ENCODE measurements around the gene RNF126.

- TF ChIP-seq, protein P1, sequence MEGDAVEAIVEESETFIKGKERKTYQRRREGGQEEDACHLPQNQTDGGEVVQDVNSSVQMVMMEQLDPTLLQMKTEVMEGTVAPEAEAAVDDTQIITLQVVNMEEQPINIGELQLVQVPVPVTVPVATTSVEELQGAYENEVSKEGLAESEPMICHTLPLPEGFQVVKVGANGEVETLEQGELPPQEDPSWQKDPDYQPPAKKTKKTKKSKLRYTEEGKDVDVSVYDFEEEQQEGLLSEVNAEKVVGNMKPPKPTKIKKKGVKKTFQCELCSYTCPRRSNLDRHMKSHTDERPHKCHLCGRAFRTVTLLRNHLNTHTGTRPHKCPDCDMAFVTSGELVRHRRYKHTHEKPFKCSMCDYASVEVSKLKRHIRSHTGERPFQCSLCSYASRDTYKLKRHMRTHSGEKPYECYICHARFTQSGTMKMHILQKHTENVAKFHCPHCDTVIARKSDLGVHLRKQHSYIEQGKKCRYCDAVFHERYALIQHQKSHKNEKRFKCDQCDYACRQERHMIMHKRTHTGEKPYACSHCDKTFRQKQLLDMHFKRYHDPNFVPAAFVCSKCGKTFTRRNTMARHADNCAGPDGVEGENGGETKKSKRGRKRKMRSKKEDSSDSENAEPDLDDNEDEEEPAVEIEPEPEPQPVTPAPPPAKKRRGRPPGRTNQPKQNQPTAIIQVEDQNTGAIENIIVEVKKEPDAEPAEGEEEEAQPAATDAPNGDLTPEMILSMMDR (IDR thresholded peaks at IDR 0.05): no peak
- TF ChIP-seq POLR2A (IDR thresholded peaks at IDR 0.05): no peak
Measured at GRCh38 chr19:648904-649801, 13.9 kb downstream of the RNF126 start.
